Loucy (cell line): ENCODE data around the gene NDUFAF8.

Source experiments
- H2AFZ ChIP-seq: fragments of 200-600 bp; sonication (generic); 2 replicates; pipeline ENCODE4 v1.6.0; 2016; ENCODE audit warnings: antibody characterized with exemption, mild to moderate bottlenecking, low read length, moderate library complexity
- H3F3A ChIP-seq: fragments of 200-600 bp; 2 replicates; pipeline ENCODE4 v1.6.0; 2016; ENCODE audit warnings: antibody characterized with exemption, low read depth, mild to moderate bottlenecking
- H3K27me3 ChIP-seq: fragments of 200-600 bp; sonication (generic); 2 replicates; pipeline ENCODE4 v1.6.1; 2014; ENCODE audit warnings: low read length, mild to moderate bottlenecking; ENCODE audit not compliant: insufficient read depth, poor library complexity, severe bottlenecking
- H3K36me3 ChIP-seq: fragments of 200-600 bp; sonication (generic); 2 replicates; pipeline ENCODE4 v1.6.1; 2016; ENCODE audit warnings: low read length; ENCODE audit not compliant: insufficient read depth
- H3K4me1 ChIP-seq: fragments of 200-600 bp; sonication (generic); 2 replicates; pipeline ENCODE4 v1.5.1; 2014; ENCODE audit warnings: low read length, mild to moderate bottlenecking; ENCODE audit not compliant: insufficient read depth, poor library complexity, severe bottlenecking
- H3K4me2 ChIP-seq: fragments of 200-600 bp; sonication (generic); 2 replicates; pipeline ENCODE4 v1.6.0; 2014; ENCODE audit warnings: antibody characterized with exemption, low read length, low read depth, mild to moderate bottlenecking; ENCODE audit not compliant: poor library complexity, severe bottlenecking
- H3K4me3 ChIP-seq: fragments of 200-600 bp; sonication (generic); 2 replicates; pipeline ENCODE4 v1.5.1; 2014; ENCODE audit warnings: low read length, mild to moderate bottlenecking, mixed read lengths; ENCODE audit not compliant: poor library complexity, severe bottlenecking
- H3K79me2 ChIP-seq: fragments of 200-600 bp; sonication (generic); 2 replicates; pipeline ENCODE4 v1.6.1; 2014; ENCODE audit warnings: low read length; ENCODE audit not compliant: insufficient read depth
- H3K9ac ChIP-seq: fragments of 200-600 bp; sonication (generic); 2 replicates; pipeline ENCODE4 v1.6.0; 2014; ENCODE audit warnings: mild to moderate bottlenecking, low read depth, low read length, moderate library complexity; ENCODE audit not compliant: poor library complexity, severe bottlenecking
- H3K9me2 ChIP-seq: fragments of 200-600 bp; sonication (generic); replicated peaks from 2 replicates; pipeline ENCODE4 v1.6.1; 2016; ENCODE audit warnings: low read depth, low read length, mixed read lengths
- H3K9me3 ChIP-seq: fragments of 200-600 bp; sonication (generic); 2 replicates; pipeline ENCODE4 v1.6.1; 2014; ENCODE audit warnings: mild to moderate bottlenecking, antibody characterized with exemption, low read length, low read depth; ENCODE audit not compliant: insufficient read depth
- H4K20me1 ChIP-seq: fragments of 200-600 bp; sonication (generic); 2 replicates; pipeline ENCODE4 v1.6.0; 2014; ENCODE audit warnings: antibody characterized with exemption, low read length, mild to moderate bottlenecking; ENCODE audit not compliant: insufficient read depth, poor library complexity, severe bottlenecking
- EZH2phosphoT487 ChIP-seq: fragments of 200-600 bp; IDR thresholded peaks from 2 replicates; pipeline ENCODE4 v1.6.1; 2018; ENCODE audit warnings: antibody characterized with exemption, mild to moderate bottlenecking, moderate library complexity, borderline replicate concordance
- TF ChIP-seq, protein P1 (sequence below): fragments of 200-600 bp; sonication (generic); conservative IDR thresholded peaks from 2 replicates; pipeline ENCODE4 v1.5.1; 2014; ENCODE audit warnings: mild to moderate bottlenecking, antibody characterized with exemption, low read length

Gene NDUFAF8

DNA sequence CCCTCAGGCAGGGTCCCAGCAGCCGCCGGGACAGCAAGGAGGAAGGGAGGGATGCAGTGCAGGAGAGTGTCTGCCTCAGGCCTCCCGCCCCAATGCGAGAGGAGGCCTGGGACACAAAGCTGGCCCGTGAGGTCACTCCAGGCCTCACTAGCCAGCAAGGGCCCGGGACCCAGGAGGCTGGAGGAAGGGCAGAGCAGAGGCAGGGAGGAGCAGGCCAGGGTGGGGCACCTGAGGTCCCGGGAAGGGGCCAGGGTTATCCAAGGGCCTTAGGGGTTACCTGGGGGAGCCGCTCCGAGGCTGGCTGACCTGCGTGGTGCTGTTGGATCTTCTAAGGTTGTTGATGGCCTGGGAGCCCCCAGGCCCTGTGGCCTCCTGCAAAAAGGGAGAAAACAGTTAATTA is 30.5 kb upstream of the NDUFAF8 start:
- H3K27me3 ChIP-seq = no peaks in the 10 kb centered on the region
- no peak overlapping the region for H2AFZ ChIP-seq
- no peaks in the 10 kb centered on the region for H3F3A ChIP-seq
- H3K4me3 ChIP-seq = no peak overlapping the region
- H4K20me1 ChIP-seq = no peaks in the 10 kb centered on the region
- H3K9me2 ChIP-seq = no peaks in the 10 kb centered on the region
- no peaks in the 10 kb centered on the region for H3K4me1 ChIP-seq
- peaks cover 8% of the 10 kb centered on the region; the same call in 1 of the 2 replicates for H3K79me2 ChIP-seq
- TF ChIP-seq, protein P1, sequence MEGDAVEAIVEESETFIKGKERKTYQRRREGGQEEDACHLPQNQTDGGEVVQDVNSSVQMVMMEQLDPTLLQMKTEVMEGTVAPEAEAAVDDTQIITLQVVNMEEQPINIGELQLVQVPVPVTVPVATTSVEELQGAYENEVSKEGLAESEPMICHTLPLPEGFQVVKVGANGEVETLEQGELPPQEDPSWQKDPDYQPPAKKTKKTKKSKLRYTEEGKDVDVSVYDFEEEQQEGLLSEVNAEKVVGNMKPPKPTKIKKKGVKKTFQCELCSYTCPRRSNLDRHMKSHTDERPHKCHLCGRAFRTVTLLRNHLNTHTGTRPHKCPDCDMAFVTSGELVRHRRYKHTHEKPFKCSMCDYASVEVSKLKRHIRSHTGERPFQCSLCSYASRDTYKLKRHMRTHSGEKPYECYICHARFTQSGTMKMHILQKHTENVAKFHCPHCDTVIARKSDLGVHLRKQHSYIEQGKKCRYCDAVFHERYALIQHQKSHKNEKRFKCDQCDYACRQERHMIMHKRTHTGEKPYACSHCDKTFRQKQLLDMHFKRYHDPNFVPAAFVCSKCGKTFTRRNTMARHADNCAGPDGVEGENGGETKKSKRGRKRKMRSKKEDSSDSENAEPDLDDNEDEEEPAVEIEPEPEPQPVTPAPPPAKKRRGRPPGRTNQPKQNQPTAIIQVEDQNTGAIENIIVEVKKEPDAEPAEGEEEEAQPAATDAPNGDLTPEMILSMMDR = no peak
- TF ChIP-seq EZH2phosphoT487 = no peak
- H3K9me3 ChIP-seq = no peaks in the 10 kb centered on the region
- H3K4me2 ChIP-seq = no peak overlapping the region
- peaks cover 21% of the 10 kb centered on the region; the same call in 1 of the 2 replicates for H3K36me3 ChIP-seq
- H3K9ac ChIP-seq = no peak overlapping the region

DNA sequence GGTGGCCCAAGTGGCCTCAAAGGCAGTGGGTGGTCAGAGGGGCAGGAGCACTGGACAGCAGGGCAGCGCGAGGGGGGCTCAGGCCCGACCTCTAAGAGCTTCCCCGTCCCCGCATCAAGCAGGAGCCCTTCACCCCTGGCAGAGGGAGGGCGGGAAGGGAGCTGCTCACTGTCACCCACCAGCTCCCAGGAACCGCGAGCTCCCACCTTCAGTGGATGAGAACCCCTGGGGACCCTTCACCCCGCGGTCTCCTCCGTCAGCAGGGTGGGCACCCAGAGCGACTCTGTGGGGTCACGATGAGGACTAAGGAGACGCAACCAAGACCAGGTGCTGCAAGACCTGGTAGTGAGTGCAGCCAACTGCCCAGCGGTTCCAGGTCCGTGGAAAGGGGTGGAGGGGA is 30.0 kb upstream of the NDUFAF8 start:
- H3K79me2 ChIP-seq = peaks cover 8% of the 10 kb centered on the region; the same call in 1 of the 2 replicates
- H3K4me1 ChIP-seq = no peaks in the 10 kb centered on the region
- no peak overlapping the region for H2AFZ ChIP-seq
- no peak overlapping the region for H3K4me3 ChIP-seq
- no peaks in the 10 kb centered on the region for H3F3A ChIP-seq
- no peaks in the 10 kb centered on the region for H3K27me3 ChIP-seq
- no peaks in the 10 kb centered on the region for H4K20me1 ChIP-seq
- no peak for TF ChIP-seq EZH2phosphoT487
- TF ChIP-seq, protein P1 = no peak
- H3K36me3 ChIP-seq = peaks cover 21% of the 10 kb centered on the region; the same call in 1 of the 2 replicates
- no peak overlapping the region for H3K9ac ChIP-seq
- H3K9me2 ChIP-seq = no peaks in the 10 kb centered on the region
- no peak overlapping the region for H3K4me2 ChIP-seq
- no peaks in the 10 kb centered on the region for H3K9me3 ChIP-seq

DNA sequence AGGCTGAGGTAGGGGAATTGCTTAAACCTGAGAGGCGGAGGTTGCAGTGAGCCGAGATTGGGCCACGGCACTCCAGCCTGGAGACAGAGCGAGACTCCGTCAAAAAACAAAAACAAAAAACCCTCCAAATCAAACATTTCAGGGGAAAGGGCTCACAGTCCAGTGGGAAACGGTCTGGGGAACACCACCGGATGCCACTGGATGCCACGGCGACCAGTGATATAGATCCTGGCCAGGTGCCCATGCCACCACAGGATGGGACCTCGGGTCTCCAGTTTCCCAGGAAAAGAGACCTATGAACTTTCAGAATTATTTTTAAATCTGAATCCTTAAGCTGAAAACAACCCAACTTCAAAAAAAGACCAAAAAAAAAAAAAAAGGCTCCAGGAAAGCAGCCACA is 28.7 kb upstream of the NDUFAF8 start:
- no peaks in the 10 kb centered on the region for H4K20me1 ChIP-seq
- peaks cover 17% of the 10 kb centered on the region; the same call in 1 of the 2 replicates for H3K36me3 ChIP-seq
- no peaks in the 10 kb centered on the region for H3F3A ChIP-seq
- no peak overlapping the region for H3K9ac ChIP-seq
- no peak overlapping the region for H3K4me3 ChIP-seq
- H3K9me2 ChIP-seq = no peaks in the 10 kb centered on the region
- peaks cover 8% of the 10 kb centered on the region; the same call in 1 of the 2 replicates for H3K79me2 ChIP-seq
- H2AFZ ChIP-seq = no peak overlapping the region
- no peaks in the 10 kb centered on the region for H3K4me1 ChIP-seq
- TF ChIP-seq, protein P1 = no peak
- no peak for TF ChIP-seq EZH2phosphoT487
- no peaks in the 10 kb centered on the region for H3K27me3 ChIP-seq
- no peaks in the 10 kb centered on the region for H3K9me3 ChIP-seq
- H3K4me2 ChIP-seq = no peak overlapping the region
